ENCODE data around the gene HOXD10. TPM values are rescaled to one million over a fixed set of nuclear protein-coding genes. Genes with fewer than 3 reads are reported as not detected.

The HOXD10 gene
- total and polyA plus RNA-seq, 2 experiments from 2014 or later = not detected

DNA sequence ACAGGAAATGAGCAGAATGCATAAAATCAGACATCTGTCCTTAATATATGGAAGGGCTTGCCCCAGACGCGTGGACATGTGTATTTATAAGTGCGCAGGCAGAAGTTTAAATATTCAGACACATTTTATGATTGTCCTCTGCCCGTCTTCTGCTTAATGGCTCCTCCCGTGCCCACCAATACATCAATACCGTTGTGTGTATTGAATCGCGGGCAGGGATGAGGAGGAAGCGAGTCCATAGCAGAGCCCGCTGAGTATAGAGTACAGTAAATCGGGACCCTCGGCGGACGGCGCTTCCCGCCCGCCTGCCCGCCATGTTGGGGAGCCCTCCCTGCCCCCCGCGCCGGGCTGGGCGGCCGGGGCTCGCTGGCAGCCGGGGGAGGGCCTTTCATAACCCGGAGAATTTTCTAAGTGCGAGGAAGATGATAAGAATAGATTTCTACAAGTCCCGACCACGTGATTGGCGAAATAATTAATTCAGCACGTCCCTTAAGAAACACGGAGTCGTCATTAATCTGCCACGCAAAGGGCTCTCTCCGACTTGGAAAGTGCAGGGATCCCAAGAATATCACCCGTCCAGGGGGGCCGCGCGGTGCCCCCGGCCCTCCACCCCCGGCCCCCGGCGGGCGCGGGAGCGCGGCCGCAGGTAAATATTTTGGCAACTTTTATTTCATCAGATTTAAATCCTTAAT is 40.4 kb downstream of the HOXD10 start, which contains the start of gene HOXD3:
Gene HOXD3 (plus strand): TSS at position 501 of the 692 bp plus-strand sequence. CDS start 11,808 bp downstream, outside the sequence.
- H2AFZ ChIP-seq = no peak within 1 kb of the TSS
- H3K4me1 ChIP-seq (ENCODE audit: insufficient read depth) = peaks cover 46% of the 10 kb centered on the region
- Mint-ChIP-seq H3K4me1 (peaks cover 31% of the 10 kb centered on the region), H3K4me3 (0 out of 3 replicates have a peak within 1 kb of the TSS, but pooled peaks have one; percentile 12), H3K27ac (no peak within 1 kb of the TSS), H3K36me3 (ENCODE audit: low read depth) (no peaks in the 10 kb centered on the region), H3K27me3 (ENCODE audit: insufficient read depth, low read depth, poor library complexity) (peaks cover 99% of the 10 kb centered on the region), H3K9me3 (peaks cover 3% of the 10 kb centered on the region; the same call in 2 of the 3 replicates)
- peak within 1 kb of the TSS; percentile 34; the same call in 1 of the 2 replicates for H3K4me3 ChIP-seq
- H3K4me2 ChIP-seq = peak within 1 kb of the TSS; percentile 65; the same call in 1 of the 2 replicates
- H3K27me3 ChIP-seq (ENCODE audit: insufficient read depth) = peaks cover 100% of the 10 kb centered on the region
- peaks cover 27% of the 10 kb centered on the region for H3F3A ChIP-seq (replicated peaks; ENCODE audit: low read depth)
- peak; percentile 97 for TF ChIP-seq EZH2 (IDR thresholded peaks at IDR 0.05; ENCODE audit: low read depth, unreplicated experiment)
- TF ChIP-seq JUNB (IDR thresholded peaks at IDR 0.05; ENCODE audit: unreplicated experiment) = no peak
- H3K79me2 ChIP-seq (replicated peaks; ENCODE audit: insufficient read depth) = no peaks in the 10 kb centered on the region
- no peak for ATAC-seq
- H4K20me1 ChIP-seq (replicated peaks; ENCODE audit: insufficient read depth) = peaks cover 45% of the 10 kb centered on the region
- no peaks in the 10 kb centered on the region for H3K9me2 ChIP-seq (ENCODE audit: insufficient read depth)
- H3K27ac ChIP-seq (ENCODE audit: low read depth) = no peak within 1 kb of the TSS
- H3K36me3 ChIP-seq (ENCODE audit: insufficient read depth) = no peaks in the 10 kb centered on the region
- peak; percentile 24 for DNase-seq (ENCODE audit: low spot score)

DNA sequence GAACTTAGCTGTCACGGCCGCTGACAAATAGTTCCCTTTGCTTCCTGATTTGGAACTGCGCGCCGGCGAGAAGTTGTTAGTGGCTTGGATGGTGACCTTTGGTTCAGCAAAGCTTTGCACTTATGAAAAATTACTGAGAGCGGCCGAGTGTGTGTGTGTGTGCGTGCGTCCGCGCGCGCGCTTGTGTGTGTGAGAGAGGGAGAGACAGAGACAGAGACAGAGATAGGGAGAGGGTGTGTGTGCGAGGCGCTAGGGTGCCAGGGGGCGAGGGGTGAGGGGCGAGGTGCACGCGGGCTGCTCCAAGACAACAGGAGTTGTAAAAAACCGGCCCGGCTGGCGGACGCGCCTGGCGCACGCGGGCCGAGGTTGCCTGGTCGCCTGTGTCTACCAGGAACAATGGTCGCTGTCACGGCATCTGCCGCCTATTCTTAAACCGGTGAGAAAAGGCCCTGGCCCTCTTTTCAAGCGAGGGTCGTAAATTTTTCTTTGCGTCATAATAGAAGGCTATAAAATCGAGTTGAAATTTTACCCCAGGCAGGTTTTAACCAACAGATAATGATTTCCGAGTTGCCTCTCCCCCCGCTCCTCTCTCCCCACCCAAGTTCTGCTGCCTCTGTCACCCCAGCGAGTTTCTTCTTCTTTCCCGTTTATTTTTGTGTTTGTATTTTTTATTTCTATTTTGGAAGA is 41.1 kb downstream of the HOXD10 start:
- TF ChIP-seq, protein P1, sequence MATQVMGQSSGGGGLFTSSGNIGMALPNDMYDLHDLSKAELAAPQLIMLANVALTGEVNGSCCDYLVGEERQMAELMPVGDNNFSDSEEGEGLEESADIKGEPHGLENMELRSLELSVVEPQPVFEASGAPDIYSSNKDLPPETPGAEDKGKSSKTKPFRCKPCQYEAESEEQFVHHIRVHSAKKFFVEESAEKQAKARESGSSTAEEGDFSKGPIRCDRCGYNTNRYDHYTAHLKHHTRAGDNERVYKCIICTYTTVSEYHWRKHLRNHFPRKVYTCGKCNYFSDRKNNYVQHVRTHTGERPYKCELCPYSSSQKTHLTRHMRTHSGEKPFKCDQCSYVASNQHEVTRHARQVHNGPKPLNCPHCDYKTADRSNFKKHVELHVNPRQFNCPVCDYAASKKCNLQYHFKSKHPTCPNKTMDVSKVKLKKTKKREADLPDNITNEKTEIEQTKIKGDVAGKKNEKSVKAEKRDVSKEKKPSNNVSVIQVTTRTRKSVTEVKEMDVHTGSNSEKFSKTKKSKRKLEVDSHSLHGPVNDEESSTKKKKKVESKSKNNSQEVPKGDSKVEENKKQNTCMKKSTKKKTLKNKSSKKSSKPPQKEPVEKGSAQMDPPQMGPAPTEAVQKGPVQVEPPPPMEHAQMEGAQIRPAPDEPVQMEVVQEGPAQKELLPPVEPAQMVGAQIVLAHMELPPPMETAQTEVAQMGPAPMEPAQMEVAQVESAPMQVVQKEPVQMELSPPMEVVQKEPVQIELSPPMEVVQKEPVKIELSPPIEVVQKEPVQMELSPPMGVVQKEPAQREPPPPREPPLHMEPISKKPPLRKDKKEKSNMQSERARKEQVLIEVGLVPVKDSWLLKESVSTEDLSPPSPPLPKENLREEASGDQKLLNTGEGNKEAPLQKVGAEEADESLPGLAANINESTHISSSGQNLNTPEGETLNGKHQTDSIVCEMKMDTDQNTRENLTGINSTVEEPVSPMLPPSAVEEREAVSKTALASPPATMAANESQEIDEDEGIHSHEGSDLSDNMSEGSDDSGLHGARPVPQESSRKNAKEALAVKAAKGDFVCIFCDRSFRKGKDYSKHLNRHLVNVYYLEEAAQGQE (IDR thresholded peaks at IDR 0.05; ENCODE audit: unreplicated experiment) = no peak
- TF ChIP-seq ZNF331 (CRISPR knock-in tag; IDR thresholded peaks at IDR 0.05; ENCODE audit: low read depth) (no peak), EZH2phosphoT487 (IDR thresholded peaks at IDR 0.05; ENCODE audit: unreplicated experiment) (peak; percentile 97), EZH2 (IDR thresholded peaks at IDR 0.05; ENCODE audit: low read depth, unreplicated experiment) (peak; percentile 95)

More for the DNA sequence above, 41.1 kb downstream of the HOXD10 start:
- Mint-ChIP-seq H3K27me3 (ENCODE audit: insufficient read depth, low read depth, poor library complexity) (peaks cover 99% of the 10 kb centered on the region), H3K4me3 (no peak overlapping the region), H3K4me1 (peaks cover 31% of the 10 kb centered on the region), H3K9me3 (peaks cover 3% of the 10 kb centered on the region; the same call in 2 of the 3 replicates), H3K27ac (no peak overlapping the region), H3K36me3 (ENCODE audit: low read depth) (no peaks in the 10 kb centered on the region)
- peaks cover 100% of the 10 kb centered on the region for H3K27me3 ChIP-seq (ENCODE audit: insufficient read depth)
- peaks cover 49% of the 10 kb centered on the region for H3K4me1 ChIP-seq (ENCODE audit: insufficient read depth)
- no peaks in the 10 kb centered on the region for H3K79me2 ChIP-seq (replicated peaks; ENCODE audit: insufficient read depth)
- H3K36me3 ChIP-seq (ENCODE audit: insufficient read depth) = no peaks in the 10 kb centered on the region
- peak overlapping the region; percentile 34; the same call in 1 of the 2 replicates for H3K4me3 ChIP-seq
- peak; percentile 6 for ATAC-seq
- peak; percentile 69 for DNase-seq (ENCODE audit: low spot score)
- H2AFZ ChIP-seq = no peak overlapping the region
- peak overlapping the region; percentile 65; the same call in 1 of the 2 replicates for H3K4me2 ChIP-seq
- H4K20me1 ChIP-seq (replicated peaks; ENCODE audit: insufficient read depth) = peaks cover 50% of the 10 kb centered on the region
- no peak overlapping the region for H3K27ac ChIP-seq (ENCODE audit: low read depth)
- H3F3A ChIP-seq (replicated peaks; ENCODE audit: low read depth) = peaks cover 30% of the 10 kb centered on the region
- H3K9me2 ChIP-seq (ENCODE audit: insufficient read depth) = no peaks in the 10 kb centered on the region

All from GM23338 (cell line).